Panc1 (cell line): ENCODE measurements around the gene APOA1. TPM values are rescaled to one million over a fixed set of nuclear protein-coding genes. Genes with fewer than 3 reads are reported as not detected.

ENCODE experiments used
- ATAC-seq: fragments of 200-7000 bp; cut with Tn5 transposase; 2 replicates; pipeline ENCODE4 v1.9.1; 2020; ENCODE audit warnings: mild to moderate bottlenecking, moderate library complexity
- BruUV-seq: library from RNA; stranded (reverse); fragments of 400-500 nt; replicated peaks from 2 replicates; lab custom pipeline; 2021; lab: Mats Ljungman, UMichigan
- CTCF ChIA-PET: fragments of 300-600 bp; sonication (Branson Sonifier 250); formaldehyde crosslinking; loops from one replicate; lab custom pipeline; 2022; ENCODE audit warnings: antibody characterized with exemption; lab: Charles Lee
- POLR2A ChIA-PET: fragments of 300-600 bp; sonication (Branson Sonifier 250); formaldehyde crosslinking; loops from one replicate; lab custom pipeline; 2022; ENCODE audit warnings: antibody characterized with exemption; lab: Charles Lee
- DNase-seq: peaks from one replicate; pipeline ENCODE4 v3.0.0-alpha.2; 2010; ENCODE audit warnings: low read depth, low spot score
- H3K27ac ChIP-seq: 2 replicates; pipeline ENCODE4 v1.5.1; 2011; ENCODE audit warnings: mild to moderate bottlenecking, low read length, inconsistent platforms
- H3K27me3 ChIP-seq: fragments of 200-500 bp; sonication (Bioruptor generic); 2 replicates; pipeline ENCODE4 v1.6.0; 2014; ENCODE audit warnings: low read length, inconsistent platforms; ENCODE audit not compliant: control insufficient read depth, insufficient read depth
- H3K36me3 ChIP-seq: fragments of 200-500 bp; sonication (Bioruptor generic); 2 replicates; pipeline ENCODE4 v1.5.1; 2014; ENCODE audit warnings: inconsistent platforms, mild to moderate bottlenecking, low read length, moderate library complexity; ENCODE audit not compliant: control insufficient read depth, insufficient read depth
- H3K4me1 ChIP-seq: 2 replicates; pipeline ENCODE4 v1.5.1; 2011; ENCODE audit warnings: inconsistent platforms, mild to moderate bottlenecking, low read length, moderate library complexity; ENCODE audit not compliant: control insufficient read depth, insufficient read depth
- H3K4me3 ChIP-seq, 2 experiments: 2 replicates each; pipeline ENCODE4 v1.5.1; 2011 to 2012; ENCODE audit warnings: low read depth in 2 of 2, low read length in 2 of 2, mild to moderate bottlenecking in 2 of 2, inconsistent platforms in 1 of 2, moderate library complexity in 1 of 2
- H3K9me3 ChIP-seq: fragments of 200-500 bp; sonication (Bioruptor generic); 2 replicates; pipeline ENCODE4 v1.5.1; 2014; ENCODE audit warnings: low read depth, mild to moderate bottlenecking, inconsistent platforms, low read length, moderate library complexity; ENCODE audit not compliant: control insufficient read depth, insufficient read depth
- POLR2AphosphoS5 ChIP-seq: IDR thresholded peaks from 2 replicates; pipeline ENCODE4 v1.6.1; 2012; ENCODE audit warnings: mild to moderate bottlenecking, low read depth, low read length, moderate library complexity
- SIN3A ChIP-seq: IDR thresholded peaks from 2 replicates; pipeline ENCODE4 v1.6.1; 2012; ENCODE audit warnings: low read depth, mild to moderate bottlenecking, low read length, moderate library complexity, borderline replicate concordance; ENCODE audit not compliant: insufficient read depth
- TCF7L2 ChIP-seq: IDR thresholded peaks from 2 replicates; pipeline ENCODE4 v1.6.1; 2011; ENCODE audit warnings: mild to moderate bottlenecking, low read depth, low read length, inconsistent platforms
- in situ Hi-C: cut with HindIII; loops from 2 replicates; pipeline ENCODE4 v1.10.0; 2016; ENCODE audit warnings: low sequenced_read_pairs, low pct_unique_long_range_greater_than_20kb
- intact Hi-C: fragments of 100-400 bp; cut with micrococcal nuclease; formaldehyde crosslinking; loops from one replicate; pipeline ENCODE4 v1.10.0; 2022; ENCODE audit not compliant: unreplicated experiment
- total RNA-seq: library from RNA; stranded (reverse); gene quantifications from one replicate; pipeline ENCODE4 v1.2.1, GENCODE V29; 2021; ENCODE audit not compliant: unreplicated experiment
- TF ChIP-seq, protein P1 (sequence below): fragments of 450-650 bp; IDR thresholded peaks from 2 replicates; pipeline ENCODE4 v1.5.1; 2017; ENCODE audit warnings: mild to moderate bottlenecking
- TF ChIP-seq, protein P2 (sequence below), 2 experiments: IDR thresholded peaks; 2 replicates each; pipeline ENCODE4 v1.6.1; 2011 to 2012; ENCODE audit warnings: low read depth in 2 of 2, control low read depth in 1 of 2, low read length in 1 of 2, mild to moderate bottlenecking in 1 of 2, moderate library complexity in 1 of 2; ENCODE audit not compliant: insufficient read depth in 1 of 2

APOA1 gene
- total RNA-seq, 1 experiment from 2014 or later = 1.7 TPM

DNA sequence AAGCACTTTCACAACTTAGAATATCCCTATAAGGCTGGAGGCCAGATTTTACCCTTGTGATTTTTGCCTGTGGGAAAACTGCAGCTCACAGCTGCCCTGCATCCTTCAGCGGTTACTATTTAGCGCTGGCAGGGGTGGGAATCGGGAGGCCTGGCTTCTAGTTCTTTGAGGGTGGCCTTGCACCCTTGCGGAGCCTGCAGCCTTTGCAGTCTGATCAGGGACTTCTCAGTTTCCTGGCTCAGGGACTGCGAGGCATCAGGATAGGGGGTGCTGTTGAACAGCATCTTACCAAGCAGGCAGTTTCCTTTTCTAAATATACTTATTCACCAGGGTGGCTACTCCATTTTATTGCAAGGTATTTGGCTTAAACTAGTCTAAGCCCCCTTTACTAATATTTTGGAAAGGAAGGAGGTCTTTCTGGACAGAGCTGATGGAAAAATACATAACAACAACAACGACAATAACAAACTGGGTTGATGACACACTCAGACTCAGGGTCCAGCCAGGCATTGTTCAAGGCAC lies 2.9 kb upstream of the APOA1 start:
- POLR2A ChIA-PET = interaction anchor here (0.8 kb wide), 1 partner anchor 16 kb away, joined by 4 read pairs; no protein-coding TSS in a partner anchor
- TF ChIP-seq TCF7L2 (no peak), POLR2AphosphoS5 (no peak), SIN3A (no peak)
- TF ChIP-seq, protein P1, sequence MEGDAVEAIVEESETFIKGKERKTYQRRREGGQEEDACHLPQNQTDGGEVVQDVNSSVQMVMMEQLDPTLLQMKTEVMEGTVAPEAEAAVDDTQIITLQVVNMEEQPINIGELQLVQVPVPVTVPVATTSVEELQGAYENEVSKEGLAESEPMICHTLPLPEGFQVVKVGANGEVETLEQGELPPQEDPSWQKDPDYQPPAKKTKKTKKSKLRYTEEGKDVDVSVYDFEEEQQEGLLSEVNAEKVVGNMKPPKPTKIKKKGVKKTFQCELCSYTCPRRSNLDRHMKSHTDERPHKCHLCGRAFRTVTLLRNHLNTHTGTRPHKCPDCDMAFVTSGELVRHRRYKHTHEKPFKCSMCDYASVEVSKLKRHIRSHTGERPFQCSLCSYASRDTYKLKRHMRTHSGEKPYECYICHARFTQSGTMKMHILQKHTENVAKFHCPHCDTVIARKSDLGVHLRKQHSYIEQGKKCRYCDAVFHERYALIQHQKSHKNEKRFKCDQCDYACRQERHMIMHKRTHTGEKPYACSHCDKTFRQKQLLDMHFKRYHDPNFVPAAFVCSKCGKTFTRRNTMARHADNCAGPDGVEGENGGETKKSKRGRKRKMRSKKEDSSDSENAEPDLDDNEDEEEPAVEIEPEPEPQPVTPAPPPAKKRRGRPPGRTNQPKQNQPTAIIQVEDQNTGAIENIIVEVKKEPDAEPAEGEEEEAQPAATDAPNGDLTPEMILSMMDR = no peak; the same call in 1 of the 2 replicates
- TF ChIP-seq, protein P2, sequence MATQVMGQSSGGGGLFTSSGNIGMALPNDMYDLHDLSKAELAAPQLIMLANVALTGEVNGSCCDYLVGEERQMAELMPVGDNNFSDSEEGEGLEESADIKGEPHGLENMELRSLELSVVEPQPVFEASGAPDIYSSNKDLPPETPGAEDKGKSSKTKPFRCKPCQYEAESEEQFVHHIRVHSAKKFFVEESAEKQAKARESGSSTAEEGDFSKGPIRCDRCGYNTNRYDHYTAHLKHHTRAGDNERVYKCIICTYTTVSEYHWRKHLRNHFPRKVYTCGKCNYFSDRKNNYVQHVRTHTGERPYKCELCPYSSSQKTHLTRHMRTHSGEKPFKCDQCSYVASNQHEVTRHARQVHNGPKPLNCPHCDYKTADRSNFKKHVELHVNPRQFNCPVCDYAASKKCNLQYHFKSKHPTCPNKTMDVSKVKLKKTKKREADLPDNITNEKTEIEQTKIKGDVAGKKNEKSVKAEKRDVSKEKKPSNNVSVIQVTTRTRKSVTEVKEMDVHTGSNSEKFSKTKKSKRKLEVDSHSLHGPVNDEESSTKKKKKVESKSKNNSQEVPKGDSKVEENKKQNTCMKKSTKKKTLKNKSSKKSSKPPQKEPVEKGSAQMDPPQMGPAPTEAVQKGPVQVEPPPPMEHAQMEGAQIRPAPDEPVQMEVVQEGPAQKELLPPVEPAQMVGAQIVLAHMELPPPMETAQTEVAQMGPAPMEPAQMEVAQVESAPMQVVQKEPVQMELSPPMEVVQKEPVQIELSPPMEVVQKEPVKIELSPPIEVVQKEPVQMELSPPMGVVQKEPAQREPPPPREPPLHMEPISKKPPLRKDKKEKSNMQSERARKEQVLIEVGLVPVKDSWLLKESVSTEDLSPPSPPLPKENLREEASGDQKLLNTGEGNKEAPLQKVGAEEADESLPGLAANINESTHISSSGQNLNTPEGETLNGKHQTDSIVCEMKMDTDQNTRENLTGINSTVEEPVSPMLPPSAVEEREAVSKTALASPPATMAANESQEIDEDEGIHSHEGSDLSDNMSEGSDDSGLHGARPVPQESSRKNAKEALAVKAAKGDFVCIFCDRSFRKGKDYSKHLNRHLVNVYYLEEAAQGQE (IDR thresholded peaks at IDR 0.05; ENCODE audit: insufficient read depth in 1 of 2, low read depth in 2 of 2, low read length in 1 of 2) = no peak
- no peak for ATAC-seq
- Histone ChIP-seq H3K9me3 (no peaks in the 10 kb centered on the region), H3K4me1 (peaks cover 4% of the 10 kb centered on the region; the same call in 1 of the 2 replicates), H3K4me3 (no peak overlapping the region), H3K36me3 (no peaks in the 10 kb centered on the region; the same call in 1 of the 2 replicates), H3K27me3 (no peaks in the 10 kb centered on the region), H3K27ac (no peak overlapping the region)
- no TSS peak for BruUV-seq
- DNase-seq = no peak
- intact Hi-C loops = no loop called here
- in situ Hi-C loops = no loop called here
- CTCF ChIA-PET = no interaction called here

DNA sequence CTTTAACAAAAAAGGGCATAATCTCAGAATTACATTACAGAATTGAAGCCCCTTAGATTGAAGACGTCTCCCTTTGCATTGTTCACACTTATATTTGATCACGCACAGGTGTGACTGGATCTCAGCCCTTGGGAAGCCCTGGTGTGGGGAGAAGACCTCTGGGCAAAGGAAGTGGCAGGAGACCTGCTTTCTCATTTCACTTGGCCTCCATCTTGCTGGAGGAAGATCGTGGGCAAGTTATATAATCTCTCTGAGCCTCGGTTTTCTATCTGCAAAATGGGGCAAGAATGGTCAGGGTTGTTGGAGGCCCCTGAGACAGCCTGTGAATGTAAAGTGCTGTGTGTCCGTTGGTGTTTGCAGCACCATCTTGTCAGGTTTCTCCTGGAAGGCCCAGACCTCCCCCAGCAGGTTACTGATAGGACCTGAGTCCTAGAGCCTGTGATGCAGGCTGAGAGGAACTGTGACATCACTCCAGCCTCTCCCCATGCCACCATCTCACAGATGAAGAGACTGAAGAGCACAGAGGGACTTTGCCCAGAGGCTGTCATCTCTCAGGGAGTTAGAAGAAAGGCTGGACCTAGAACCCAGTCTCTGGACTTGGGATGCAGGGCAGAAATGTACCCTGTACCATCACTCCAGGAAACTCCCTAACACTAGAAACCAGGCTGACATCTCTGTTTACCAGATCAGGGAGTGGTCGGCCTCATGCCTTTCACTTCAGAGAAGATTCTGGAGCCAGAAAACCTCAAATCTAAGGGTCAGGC lies 1.1 kb upstream of the APOA1 start:
- in situ Hi-C loops (no loop called here), intact Hi-C loops (loop anchor here (5.0 kb wide), 1 partner anchor 46 kb away; the partner anchor contains the start of gene APOA5)
- ChIA-PET CTCF (interaction anchor here (0.6 to 1.1 kb wide), 2 partner anchors 48 to 96 kb away, joined by 3 read pairs; no protein-coding TSS in a partner anchor), POLR2A (no interaction called here)
- H3K4me3 ChIP-seq = no peak overlapping the region
- TF ChIP-seq POLR2AphosphoS5 (no peak), SIN3A (no peak), TCF7L2 (no peak)
- TF ChIP-seq, protein P1 = no peak
- TF ChIP-seq, protein P2 (IDR thresholded peaks at IDR 0.05; ENCODE audit: insufficient read depth in 1 of 2, low read depth in 2 of 2, low read length in 1 of 2) = no peak
- DNase-seq (no peak), ATAC-seq (no peak)
- H3K9me3 ChIP-seq = no peaks in the 10 kb centered on the region
- no peaks in the 10 kb centered on the region for H3K27me3 ChIP-seq
- no peak overlapping the region for H3K27ac ChIP-seq
- BruUV-seq = no TSS peak
- H3K36me3 ChIP-seq = no peaks in the 10 kb centered on the region
- peaks cover 4% of the 10 kb centered on the region; the same call in 1 of the 2 replicates for H3K4me1 ChIP-seq
